LNCAP (cell line): ENCODE results near the gene PPP6R1.

Experiments used
- TF ChIP-seq, protein P1 (sequence below): fragments of 450-650 bp; IDR thresholded peaks from 2 replicates; pipeline ENCODE4 v1.5.1; 2017; ENCODE audit warnings: mild to moderate bottlenecking

The PPP6R1 gene

GRCh38 chr19:55181740-55182139 is 77.1 kb downstream of the PPP6R1 start:
- TF ChIP-seq, protein P1, sequence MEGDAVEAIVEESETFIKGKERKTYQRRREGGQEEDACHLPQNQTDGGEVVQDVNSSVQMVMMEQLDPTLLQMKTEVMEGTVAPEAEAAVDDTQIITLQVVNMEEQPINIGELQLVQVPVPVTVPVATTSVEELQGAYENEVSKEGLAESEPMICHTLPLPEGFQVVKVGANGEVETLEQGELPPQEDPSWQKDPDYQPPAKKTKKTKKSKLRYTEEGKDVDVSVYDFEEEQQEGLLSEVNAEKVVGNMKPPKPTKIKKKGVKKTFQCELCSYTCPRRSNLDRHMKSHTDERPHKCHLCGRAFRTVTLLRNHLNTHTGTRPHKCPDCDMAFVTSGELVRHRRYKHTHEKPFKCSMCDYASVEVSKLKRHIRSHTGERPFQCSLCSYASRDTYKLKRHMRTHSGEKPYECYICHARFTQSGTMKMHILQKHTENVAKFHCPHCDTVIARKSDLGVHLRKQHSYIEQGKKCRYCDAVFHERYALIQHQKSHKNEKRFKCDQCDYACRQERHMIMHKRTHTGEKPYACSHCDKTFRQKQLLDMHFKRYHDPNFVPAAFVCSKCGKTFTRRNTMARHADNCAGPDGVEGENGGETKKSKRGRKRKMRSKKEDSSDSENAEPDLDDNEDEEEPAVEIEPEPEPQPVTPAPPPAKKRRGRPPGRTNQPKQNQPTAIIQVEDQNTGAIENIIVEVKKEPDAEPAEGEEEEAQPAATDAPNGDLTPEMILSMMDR = no peak
